IPS DF 4.7 (cell line): ENCODE data around the gene MORC3.
"Not testable (repeated sequence)": the region's sequence is repeated elsewhere in the genome, so short reads cannot be mapped to it uniquely, and the experiment has no call there.

Experiments used
- DNase-seq: peaks from one replicate; pipeline ENCODE4 v3.0.0-alpha.2; 2013; ENCODE audit warnings: low spot score; ENCODE audit errors: extremely low read depth

The MORC3 gene

GRCh38 chr21:36381841-36382589 is 62.0 kb downstream of the MORC3 start:
- no peak for DNase-seq

- DNase-seq = not testable (repeated sequence)
Observed at GRCh38 chr21:36382722-36383121, 62.7 kb downstream of the MORC3 start.

GRCh38 chr21:36384885-36385232 is 64.9 kb downstream of the MORC3 start:
- no peak for DNase-seq

DNA sequence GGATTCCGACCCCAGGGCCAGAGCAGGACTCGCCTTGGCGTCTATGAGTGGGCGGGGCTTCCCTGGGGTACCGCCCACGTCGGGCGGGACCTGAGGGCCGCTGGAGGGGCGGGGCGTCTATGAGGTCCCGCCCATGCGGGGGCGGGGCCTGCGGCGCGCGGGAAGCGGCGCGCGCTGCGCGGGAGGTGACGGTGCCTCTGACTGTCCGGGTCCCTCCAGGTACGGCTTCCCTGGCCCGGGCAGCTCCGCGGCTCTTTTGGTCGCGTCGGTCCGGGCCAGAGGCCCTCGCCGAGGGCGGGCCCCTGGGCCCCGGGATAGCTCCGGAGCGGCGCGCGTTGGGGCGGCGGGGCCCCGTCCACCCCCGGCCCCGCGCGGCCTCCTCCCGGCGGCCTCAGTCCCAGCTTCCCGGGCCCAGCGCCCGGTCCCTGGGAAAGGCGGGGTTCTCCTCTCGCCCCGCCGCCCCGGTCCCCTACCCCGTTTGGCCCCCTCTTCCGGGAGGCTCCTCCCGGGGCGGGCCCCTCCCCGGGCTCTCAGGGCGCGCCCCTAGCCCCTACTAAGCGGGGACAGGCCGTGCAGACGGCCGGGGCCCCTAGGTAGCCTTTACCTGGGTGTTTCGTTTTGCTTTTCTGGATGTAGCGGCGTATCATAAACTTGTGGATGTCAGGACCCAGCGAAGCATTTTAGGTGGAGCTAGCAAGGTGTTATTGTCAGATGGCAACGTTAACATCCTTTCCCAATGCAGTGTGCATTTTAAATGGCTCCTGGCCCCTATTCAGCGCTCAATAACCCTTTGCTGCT is 65.4 kb downstream of the MORC3 start, which contains the start of gene CHAF1B:
CHAF1B (plus strand) TSS at position 160 of the 798 bp plus-strand sequence. CDS start 745 bp downstream, outside the sequence.
- no peak for DNase-seq

GRCh38 chr21:36386031-36386642 is 66.1 kb downstream of the MORC3 start:
- no peak for DNase-seq

- no peak for DNase-seq
Observed at GRCh38 chr21:36388096-36388495, 68.1 kb downstream of the MORC3 start.

DNA sequence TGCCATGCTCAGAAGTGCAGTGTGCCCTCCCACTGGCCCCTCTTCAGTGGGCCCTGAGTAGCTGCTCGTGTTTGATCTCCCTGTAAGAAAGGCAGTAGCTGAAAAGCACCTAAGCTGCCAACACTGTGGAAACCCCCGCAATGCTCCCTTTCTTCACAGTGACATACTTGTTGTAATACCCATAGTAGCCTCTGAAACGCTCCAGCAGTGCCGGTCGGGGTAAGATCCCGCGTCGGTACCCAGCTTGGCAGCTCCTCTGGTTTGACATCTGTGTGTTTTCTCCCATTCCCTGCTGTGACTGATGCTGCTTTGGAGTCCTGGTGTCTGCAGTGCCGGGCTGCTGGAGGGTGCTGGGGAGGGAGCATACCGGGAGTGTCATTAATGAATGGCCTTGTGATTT is 68.8 kb downstream of the MORC3 start:
- peak; percentile 9 for DNase-seq

GRCh38 chr21:36391649-36392048 is 71.7 kb downstream of the MORC3 start:
- not testable (repeated sequence) for DNase-seq

GRCh38 chr21:36395353-36396111 is 75.5 kb downstream of the MORC3 start:
- no peak for DNase-seq

DNA sequence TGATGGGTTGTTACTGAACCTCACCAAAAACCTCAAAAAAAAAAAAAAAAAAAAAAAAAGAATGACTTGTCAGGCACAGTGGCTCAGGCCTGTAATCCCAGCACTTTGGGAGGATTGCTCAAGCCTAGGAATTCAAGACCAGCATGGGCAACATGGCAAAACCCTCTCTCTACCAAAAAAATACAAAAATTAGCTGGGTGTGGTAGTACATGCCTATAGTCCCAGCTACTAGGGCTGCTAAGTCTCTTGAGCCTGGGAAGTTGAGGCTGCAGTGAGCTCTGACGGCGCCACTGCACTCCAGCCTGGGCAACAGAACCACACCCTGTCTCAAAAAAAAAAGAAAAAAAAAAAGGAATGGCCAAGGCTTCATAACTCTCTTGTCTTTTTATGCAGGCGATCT is 76.3 kb downstream of the MORC3 start:
- DNase-seq = no peak

DNA sequence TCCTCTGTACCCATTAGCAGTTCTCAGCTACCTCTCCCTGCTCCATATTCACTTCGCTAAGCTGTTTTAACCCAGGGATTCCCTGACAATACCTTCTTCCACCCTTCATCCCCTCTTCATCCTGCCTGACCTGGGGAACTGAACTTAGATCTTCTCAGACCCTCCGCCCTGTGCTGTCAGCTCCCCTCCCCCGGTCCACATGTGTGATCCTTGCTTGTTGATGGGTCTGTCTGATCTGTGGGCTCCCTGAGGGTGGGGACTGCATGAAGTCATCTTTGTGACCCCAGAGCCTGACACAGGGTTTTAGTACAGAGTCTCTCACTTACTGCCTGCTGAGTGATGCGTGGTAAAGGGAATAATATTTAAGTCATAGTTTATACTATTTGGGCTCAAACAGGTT is 77.0 kb downstream of the MORC3 start:
- DNase-seq = no peak

GRCh38 chr21:36397606-36398005 is 77.6 kb downstream of the MORC3 start:
- no peak for DNase-seq

DNA sequence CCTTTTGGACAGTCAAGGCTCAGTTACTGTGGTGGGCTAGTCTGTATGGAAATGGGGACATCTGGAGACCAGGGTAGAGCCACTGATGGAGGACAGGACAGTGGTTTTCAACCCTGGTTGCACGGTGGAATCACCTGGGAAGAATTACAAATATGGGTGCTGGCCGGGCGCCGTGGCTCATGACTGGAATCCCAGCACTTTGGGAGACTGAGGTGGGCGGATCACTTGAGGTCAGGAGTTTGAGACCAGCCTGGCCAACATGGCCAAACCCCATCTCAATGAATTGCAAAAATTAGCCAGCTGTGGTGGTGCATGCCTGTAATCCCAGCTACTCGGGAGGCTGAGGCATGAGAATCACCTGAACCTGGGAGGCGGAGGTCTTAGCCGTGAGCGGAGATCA is 79.7 kb downstream of the MORC3 start:
- DNase-seq = not testable (repeated sequence)

- no peak for DNase-seq
Observed at GRCh38 chr21:36400719-36401118, 80.7 kb downstream of the MORC3 start.

DNA sequence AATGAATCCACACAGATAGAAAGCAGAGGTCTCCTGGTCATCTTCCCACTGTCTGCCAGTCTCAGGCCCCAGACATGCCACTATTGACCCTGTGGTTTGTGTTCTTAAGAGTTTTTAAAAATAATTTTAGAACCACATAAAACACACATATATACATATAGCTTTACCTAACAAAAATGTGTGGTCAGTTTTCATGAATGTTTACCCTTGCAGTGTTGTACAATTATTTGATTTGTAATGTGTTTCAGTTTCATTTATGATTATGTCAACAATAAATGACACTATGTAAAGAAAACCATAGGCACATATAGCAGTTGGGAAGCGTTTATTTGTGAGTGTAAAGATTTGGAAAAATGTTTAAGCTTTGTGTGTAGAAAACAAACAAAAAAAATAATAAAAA is 82.3 kb downstream of the MORC3 start:
- no peak for DNase-seq

DNA sequence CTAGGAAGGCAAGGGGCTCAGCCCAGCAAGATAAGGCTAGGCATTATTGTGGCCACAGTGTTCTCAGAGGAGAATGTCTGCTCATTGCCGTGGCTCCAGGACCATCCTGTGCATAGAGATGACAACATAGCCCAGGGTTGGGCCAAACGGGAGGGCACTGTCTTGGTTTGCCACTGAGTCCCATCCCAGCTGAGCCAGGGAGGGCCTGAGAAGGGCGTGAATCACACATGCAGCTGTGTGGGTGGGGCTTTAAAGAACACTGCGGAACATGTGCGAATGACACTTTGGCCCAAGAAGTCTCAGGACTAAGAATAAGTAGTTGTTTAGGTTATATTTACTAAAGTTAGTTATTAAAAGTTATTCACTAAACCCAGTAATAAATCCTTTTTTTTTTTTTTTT is 83.7 kb downstream of the MORC3 start:
- DNase-seq = no peak

GRCh38 chr21:36408568-36408967 is 88.6 kb downstream of the MORC3 start:
- DNase-seq = no peak

- no peak for DNase-seq
Observed at GRCh38 chr21:36411301-36411700, 91.3 kb downstream of the MORC3 start.

DNA sequence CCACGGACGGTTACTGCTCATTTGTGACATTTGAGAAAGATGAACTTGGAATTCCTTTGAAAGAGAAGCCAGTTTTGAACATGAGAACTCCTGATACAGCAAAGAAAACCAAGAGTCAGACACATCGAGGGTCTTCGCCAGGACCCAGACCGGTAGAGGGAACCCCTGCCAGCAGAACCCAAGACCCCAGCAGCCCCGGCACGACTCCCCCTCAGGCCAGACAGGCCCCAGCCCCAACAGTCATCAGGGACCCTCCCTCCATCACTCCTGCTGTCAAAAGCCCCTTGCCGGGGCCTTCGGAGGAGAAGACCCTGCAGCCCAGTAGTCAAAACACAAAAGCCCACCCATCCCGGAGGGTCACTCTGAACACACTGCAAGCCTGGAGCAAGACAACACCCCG is 92.9 kb downstream of the MORC3 start:
- no peak for DNase-seq

- DNase-seq = no peak
Observed at GRCh38 chr21:36415375-36415774, 95.4 kb downstream of the MORC3 start.

DNA sequence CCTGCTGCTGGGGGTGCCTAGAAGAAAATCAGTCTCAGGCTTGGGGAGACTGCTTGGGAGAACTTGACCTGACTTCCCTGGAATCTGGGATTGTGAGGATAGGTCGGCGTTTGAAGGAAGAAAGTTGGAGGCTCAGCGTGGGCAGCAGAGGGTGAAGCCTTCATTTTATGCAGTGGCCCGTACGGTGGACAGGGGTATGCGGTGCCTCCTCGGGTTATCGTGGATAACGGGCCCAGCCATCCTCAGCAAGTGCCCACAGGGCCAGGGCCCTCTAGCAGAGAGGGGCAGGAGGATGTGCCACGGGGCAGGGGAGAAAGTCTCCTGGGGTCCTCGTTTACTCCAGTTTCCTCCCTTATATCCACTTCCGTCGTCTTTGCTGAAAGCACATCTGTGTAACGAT is 99.2 kb downstream of the MORC3 start:
- DNase-seq = no peak

- DNase-seq = peak; percentile 72
Observed at GRCh38 chr21:36419996-36420395, 100.0 kb downstream of the MORC3 start.
